GM12878 (cell line): ENCODE results near the gene CDH1. TPM values are rescaled to one million over a fixed set of nuclear protein-coding genes. Genes with fewer than 3 reads are reported as not detected.
A peak's percentile ranks its signal among the peaks of the same experiment; 100 is the strongest.

ENCODE experiments used
- ATAC-seq: fragments of 200-7000 bp; cut with Tn5 transposase; 3 replicates; pipeline ENCODE4 v1.9.1; 2020; ENCODE audit warnings: mild to moderate bottlenecking, moderate library complexity
- BruUV-seq: library from RNA; stranded (reverse); fragments of 400-500 nt; replicated peaks from 2 replicates; lab custom pipeline; 2021; lab: Mats Ljungman, UMichigan
- CTCF ChIA-PET: fragments of 300-600 bp; sonication (Branson Sonifier 250); formaldehyde crosslinking; extraction: SDS; loops from one replicate; lab custom pipeline; 2021; ENCODE audit warnings: inconsistent platforms; lab: Yijun Ruan, JAX
- POLR2A ChIA-PET: fragments of 350-600 bp; formaldehyde crosslinking; extraction: SDS; loops from one replicate; lab custom pipeline; 2021; ENCODE audit warnings: inconsistent platforms; lab: Charles Lee
- RAD21 ChIA-PET: fragments of 300-600 bp; sonication (Branson Sonifier 250); formaldehyde crosslinking; loops from one replicate; lab custom pipeline; 2023; ENCODE audit warnings: antibody characterized with exemption; ENCODE audit not compliant: unreplicated experiment; lab: Charles Lee
- SMC1A ChIA-PET: fragments of 300-600 bp; sonication (Branson Sonifier 250); formaldehyde crosslinking; loops from one replicate; lab custom pipeline; 2023; ENCODE audit not compliant: unreplicated experiment, uncharacterized antibody; lab: Charles Lee
- DNase-seq: peaks from one replicate; pipeline ENCODE4 v3.0.0-alpha.2; 2011; ENCODE audit warnings: low read depth, low spot score
- FAIRE-seq: peaks from 3 replicates; lab custom pipeline; 2011; peaks lifted over from hg19 to GRCh38; lab: Jason Lieb, UNC
- H2AFZ ChIP-seq: 2 replicates; pipeline ENCODE4 v1.6.0; 2011; ENCODE audit warnings: low read depth, low read length, control low read depth; ENCODE audit not compliant: control insufficient read depth
- H3K27ac ChIP-seq: 2 replicates; pipeline ENCODE4 v1.5.1; 2011; ENCODE audit warnings: control low read depth; ENCODE audit not compliant: control insufficient read depth, insufficient read depth
- H3K27me3 ChIP-seq, 2 experiments: replicated peaks in 1 of 2; 2 replicates each; pipeline versions ENCODE4 v1.6.0 to v1.6.1; 2011; ENCODE audit warnings: low read length in 1 of 2; ENCODE audit not compliant: control insufficient read depth in 2 of 2, insufficient read depth in 2 of 2
- H3K36me3 ChIP-seq, 2 experiments: 2 replicates each; pipeline ENCODE4 v1.5.1; 2011; ENCODE audit warnings: low read length in 1 of 2; ENCODE audit not compliant: control insufficient read depth in 2 of 2, insufficient read depth in 2 of 2
- H3K4me1 ChIP-seq: 2 replicates; pipeline ENCODE4 v1.6.1; 2011; ENCODE audit warnings: mild to moderate bottlenecking, low read length, moderate library complexity, mixed read lengths; ENCODE audit not compliant: control insufficient read depth, insufficient read depth
- H3K4me2 ChIP-seq: 2 replicates; pipeline ENCODE4 v1.6.0; 2011; ENCODE audit warnings: control low read depth; ENCODE audit not compliant: control insufficient read depth, insufficient read depth
- H3K4me3 ChIP-seq: fragments of 200-600 bp; sonication (generic); 2 replicates; pipeline ENCODE4 v1.5.1; 2016
- H3K79me2 ChIP-seq: 2 replicates; pipeline ENCODE4 v1.6.0; 2011; ENCODE audit warnings: low read length; ENCODE audit not compliant: control insufficient read depth, insufficient read depth
- H3K9ac ChIP-seq: 2 replicates; pipeline ENCODE4 v1.8.0; 2011; ENCODE audit warnings: low read length, control low read depth, mixed read lengths; ENCODE audit not compliant: control insufficient read depth, insufficient read depth
- H3K9me3 ChIP-seq: replicated peaks from 3 replicates; pipeline ENCODE4 v1.5.1; 2011; ENCODE audit warnings: mild to moderate bottlenecking, low read length; ENCODE audit not compliant: control insufficient read depth, insufficient read depth
- H4K20me1 ChIP-seq: 2 replicates; pipeline ENCODE4 v1.6.0; 2011; ENCODE audit not compliant: control insufficient read depth, insufficient read depth
- BCLAF1 ChIP-seq: fragments of 450-650 bp; IDR thresholded peaks from 2 replicates; pipeline ENCODE4 v1.6.1; 2017; ENCODE audit warnings: antibody characterized with exemption, mild to moderate bottlenecking, moderate library complexity
- BHLHE40 ChIP-seq, 2 experiments: fragments of 450-650 bp in 1 of 2; IDR thresholded peaks; 2 replicates each; pipeline ENCODE4 v1.6.1; 2011 to 2017; ENCODE audit warnings: low read depth in 2 of 2, borderline replicate concordance in 1 of 2, improper control_type of control experiment in 1 of 2, low read length in 1 of 2, mild to moderate bottlenecking in 1 of 2
- BMI1 ChIP-seq: fragments of 450-650 bp; IDR thresholded peaks from 2 replicates; pipeline ENCODE4 v1.6.1; 2016; ENCODE audit warnings: mild to moderate bottlenecking, moderate library complexity, borderline replicate concordance
- CBFB ChIP-seq: IDR thresholded peaks from 2 replicates; pipeline ENCODE4 v1.6.1; 2016; ENCODE audit warnings: antibody characterized with exemption, low read depth
- CBX5 ChIP-seq: sonication (generic); IDR thresholded peaks from 2 replicates; pipeline ENCODE4 v1.6.1; 2016; ENCODE audit warnings: low read depth, moderate library complexity, mild to moderate bottlenecking, inconsistent platforms
- EP300 ChIP-seq, 2 experiments: fragments of 150-350 bp in 1 of 2; IDR thresholded peaks; 2 replicates each; pipeline ENCODE4 v1.6.1; 2011 to 2012; ENCODE audit warnings: low read depth in 2 of 2, low read length in 2 of 2, borderline replicate concordance in 1 of 2, improper control_type of control experiment in 1 of 2, inconsistent platforms in 1 of 2; ENCODE audit not compliant: control insufficient read depth in 1 of 2
- ETV6 ChIP-seq, 2 experiments: fragments of 450-650 bp in 1 of 2; IDR thresholded peaks in 1 of 2; conservative IDR thresholded peaks in 1 of 2; 2 replicates each; pipeline ENCODE4 v1.6.1; 2014; ENCODE audit warnings: antibody characterized with exemption in 1 of 2, borderline replicate concordance in 1 of 2, low read depth in 1 of 2, mild to moderate bottlenecking in 1 of 2, moderate library complexity in 1 of 2
- IKZF1 ChIP-seq: fragments of 450-650 bp; conservative IDR thresholded peaks from 2 replicates; pipeline ENCODE4 v1.6.1; 2017; ENCODE audit warnings: antibody characterized with exemption, mild to moderate bottlenecking
- NBN ChIP-seq: fragments of 450-650 bp; IDR thresholded peaks from 2 replicates; pipeline ENCODE4 v1.6.1; 2016
- NR2C2 ChIP-seq: IDR thresholded peaks from 2 replicates; pipeline ENCODE4 v1.6.1; 2011; ENCODE audit warnings: borderline replicate concordance, low read depth; ENCODE audit not compliant: control insufficient read depth, insufficient read length
- POLR2A ChIP-seq: IDR thresholded peaks from 2 replicates; pipeline ENCODE4 v1.6.1; 2011; ENCODE audit warnings: low read depth, mild to moderate bottlenecking, low read length
- WRNIP1 ChIP-seq: IDR thresholded peaks from 2 replicates; pipeline ENCODE4 v1.6.1; 2011; ENCODE audit warnings: low read depth, low read length, improper control_type of control experiment, borderline replicate concordance
- YY1 ChIP-seq: IDR thresholded peaks from 2 replicates; pipeline ENCODE4 v1.6.1; 2011; ENCODE audit warnings: low read depth, mild to moderate bottlenecking, low read length
- ZBTB33 ChIP-seq: fragments of 450-650 bp; IDR thresholded peaks from 2 replicates; pipeline ENCODE4 v1.6.1; 2017; ENCODE audit warnings: mild to moderate bottlenecking
- ZNF207 ChIP-seq: fragments of 450-650 bp; IDR thresholded peaks from 2 replicates; pipeline ENCODE4 v1.6.1; 2014; ENCODE audit warnings: antibody characterized with exemption, mild to moderate bottlenecking, borderline replicate concordance
- ZNF24 ChIP-seq: fragments of 450-650 bp; IDR thresholded peaks from 2 replicates; pipeline ENCODE4 v1.6.1; 2017; ENCODE audit warnings: antibody characterized with exemption, mild to moderate bottlenecking
- WGBS: methylation state at CpG from one replicate; pipeline ENCODE4 v1.1.6; 2016; ENCODE audit warnings: low lambda C conversion rate; ENCODE audit not compliant: insufficient replicate concordance, insufficient coverage; ENCODE audit errors: missing lambda C conversion rate; 5-methylcytosine and 5-hydroxymethylcytosine counted together
- in situ Hi-C: fragments of 300-500 bp; cut with MboI; formaldehyde crosslinking; loops from 9 replicates; pipeline ENCODE4 v1.14.3; 2018; ENCODE audit warnings: mixed read lengths
- intact Hi-C: fragments of 100-400 bp; cut with micrococcal nuclease; formaldehyde crosslinking; loops from one replicate; pipeline ENCODE4 v1.14.2; 2022; ENCODE audit not compliant: unreplicated experiment
- polyA plus RNA-seq, 11 experiments: library from polyadenylated mRNA; depleted of rRNA in 4 of 11; unstranded in 6 of 11; stranded (reverse) in 5 of 11; fragments of >200 nt; fragmentation: Nextera tagmentation in 4 of 11; fragmentation: Illumina TruSeq in 1 of 11; extraction: Ambion mirVana in 4 of 11; extraction: Trizol in 1 of 11; gene quantifications; 1 replicate in 1 of 11; 2 replicates in 10 of 11; pipeline versions ENCODE4 v1.2.1 to v1.2.3, GENCODE V29; 2011 to 2016; ENCODE audit warnings: inconsistent platforms in 2 of 11, missing spikeins in 2 of 11, low read depth in 1 of 11
- total RNA-seq, 4 experiments: library from RNA; depleted of rRNA in 3 of 4; stranded (reverse); fragments of >200 nt in 3 of 4; fragmentation: Illumina TruSeq in 1 of 4; extraction: Trizol in 1 of 4; gene quantifications; 2 replicates each; pipeline versions ENCODE4 v1.2.1 to v1.2.3, GENCODE V29; 2013 to 2021

Gene CDH1
- total and polyA plus RNA-seq, 10 of the 15 experiments (the other 5 are each of a cell fraction or from before 2014, with no cell fraction given): 2.2 to 30.6 (median 17.7) TPM

- Histone ChIP-seq H3K4me1 (peaks cover 30% of the 10 kb centered on the region), H4K20me1 (no peaks in the 10 kb centered on the region), H3K79me2 (no peaks in the 10 kb centered on the region), H3K36me3 (no peaks in the 10 kb centered on the region), H3K4me3 (no peak overlapping the region), H3K9me3 (no peaks in the 10 kb centered on the region), H3K27me3 (no peaks in the 10 kb centered on the region), H3K9ac (no peak overlapping the region), H3K27ac (no peak overlapping the region), H3K4me2 (no peak overlapping the region), H2AFZ (peak overlapping the region; percentile 31)
- DNase-seq (no peak), ATAC-seq (peak; percentile 53), FAIRE-seq (peak; percentile 61)
- 74% methylated on average over 3 of the region's 3 CpGs for WGBS
- POLR2A ChIA-PET: interaction anchor here (0.6 to 0.8 kb wide), 4 partner anchors 10 to 32 kb away, joined by 3 read pairs; no protein-coding TSS in a partner anchor
- RAD21 ChIA-PET: interaction anchor here (0.6 to 2.4 kb wide), 6 partner anchors 13 to 953 kb away, joined by 3 to 13 read pairs (median 4); no protein-coding TSS in a partner anchor
- intact Hi-C loops: no loop called here
- BruUV-seq: no TSS peak
- in situ Hi-C loops: loop anchor here (25.0 kb wide), 1 partner anchor 1660 kb away; no protein-coding TSS in a partner anchor
- CTCF ChIA-PET: interaction anchor here (0.6 to 0.9 kb wide), 2 partner anchors 44 to 47 kb away, joined by 3 read pairs; no protein-coding TSS in a partner anchor
- SMC1A ChIA-PET: interaction anchor here (0.7 to 1.4 kb wide), 7 partner anchors 9 to 51 kb away, joined by 3 to 7 read pairs (median 3); no protein-coding TSS in a partner anchor
- peak; percentile 4; the same call in 1 of the 2 replicates for TF ChIP-seq ZNF24
- TF ChIP-seq IKZF1: peak; percentile 82
- TF ChIP-seq CBX5: no peak
- TF ChIP-seq BMI1: no peak
- no peak for TF ChIP-seq ZBTB33
- no peak for TF ChIP-seq NBN
- no peak for TF ChIP-seq POLR2A
- TF ChIP-seq NR2C2: no peak
- TF ChIP-seq EP300 (IDR thresholded peaks at IDR 0.05; ENCODE audit: borderline replicate concordance in 1 of 2, control insufficient read depth in 1 of 2, low read depth in 2 of 2, low read length in 2 of 2): peak; percentile 20 to 24; a peak in 2 of 4 replicates
- no peak for TF ChIP-seq CBFB
- no peak for TF ChIP-seq ETV6 (conservative IDR thresholded peaks at IDR 0.05 in 1 of 2, IDR thresholded peaks at IDR 0.05 in 1 of 2; ENCODE audit: borderline replicate concordance in 1 of 2, low read depth in 1 of 2)
- TF ChIP-seq WRNIP1: no peak
- TF ChIP-seq BHLHE40 (IDR thresholded peaks at IDR 0.05; ENCODE audit: borderline replicate concordance in 1 of 2, low read depth in 2 of 2, low read length in 1 of 2): peak in 1 of 2 experiments; percentile 66; a peak in 2 of 4 replicates
- no peak for TF ChIP-seq YY1
- TF ChIP-seq BCLAF1: no peak
- no peak for TF ChIP-seq ZNF207
These were observed 15.5 kb downstream of the CDH1 start for GRCh38 chr16:68752602-68753001.
